ENCODE measurements around the gene KRTAP5-4. TPM values are rescaled to one million over a fixed set of nuclear protein-coding genes. Genes with fewer than 3 reads are reported as not detected.
"Not testable (repeated sequence)": the region's sequence is repeated elsewhere in the genome, so short reads cannot be mapped to it uniquely, and the experiment has no call there.

Gene KRTAP5-4
- total RNA-seq, 1 experiment from 2014 or later = not detected

DNA sequence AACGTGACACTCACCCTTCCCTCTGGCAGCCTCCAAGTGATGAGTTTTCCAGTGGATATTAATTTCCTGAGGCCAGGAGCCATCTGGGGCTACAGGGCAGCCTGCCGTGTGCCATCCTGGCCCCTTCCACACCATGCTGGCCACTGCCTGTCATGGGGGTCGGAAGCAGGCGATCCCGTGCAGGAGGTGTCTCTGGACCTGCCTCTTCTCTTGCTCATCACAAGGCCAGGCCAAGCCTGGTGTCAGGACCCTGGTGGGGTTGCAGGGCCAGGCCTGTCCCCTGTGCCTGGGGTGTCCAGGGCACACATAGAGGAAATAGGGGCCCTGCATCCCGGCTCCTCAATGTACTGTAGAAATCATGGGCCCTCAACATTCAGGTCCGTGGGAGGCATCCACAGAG is 17.2 kb downstream of the KRTAP5-4 start:
- Mint-ChIP-seq H3K27me3 (ENCODE audit: unreplicated experiment) (peaks cover 88% of the 10 kb centered on the region), H3K4me3 (ENCODE audit: low read depth, unreplicated experiment) (no peak overlapping the region), H3K36me3 (ENCODE audit: insufficient read depth, unreplicated experiment) (no peaks in the 10 kb centered on the region), H3K27ac (ENCODE audit: unreplicated experiment) (no peak overlapping the region), H3K9me3 (ENCODE audit: low read depth, unreplicated experiment) (no peaks in the 10 kb centered on the region), H3K4me1 (ENCODE audit: low read depth, unreplicated experiment) (no peaks in the 10 kb centered on the region)
- CTCF ChIA-PET = interaction anchor here (1.1 kb wide), 1 partner anchor 28 kb away, joined by 3 read pairs; no protein-coding TSS in a partner anchor
- no TSS peak for BruUV-seq (replicated peaks)
- DNase-seq = no peak
- TF ChIP-seq, protein P1, sequence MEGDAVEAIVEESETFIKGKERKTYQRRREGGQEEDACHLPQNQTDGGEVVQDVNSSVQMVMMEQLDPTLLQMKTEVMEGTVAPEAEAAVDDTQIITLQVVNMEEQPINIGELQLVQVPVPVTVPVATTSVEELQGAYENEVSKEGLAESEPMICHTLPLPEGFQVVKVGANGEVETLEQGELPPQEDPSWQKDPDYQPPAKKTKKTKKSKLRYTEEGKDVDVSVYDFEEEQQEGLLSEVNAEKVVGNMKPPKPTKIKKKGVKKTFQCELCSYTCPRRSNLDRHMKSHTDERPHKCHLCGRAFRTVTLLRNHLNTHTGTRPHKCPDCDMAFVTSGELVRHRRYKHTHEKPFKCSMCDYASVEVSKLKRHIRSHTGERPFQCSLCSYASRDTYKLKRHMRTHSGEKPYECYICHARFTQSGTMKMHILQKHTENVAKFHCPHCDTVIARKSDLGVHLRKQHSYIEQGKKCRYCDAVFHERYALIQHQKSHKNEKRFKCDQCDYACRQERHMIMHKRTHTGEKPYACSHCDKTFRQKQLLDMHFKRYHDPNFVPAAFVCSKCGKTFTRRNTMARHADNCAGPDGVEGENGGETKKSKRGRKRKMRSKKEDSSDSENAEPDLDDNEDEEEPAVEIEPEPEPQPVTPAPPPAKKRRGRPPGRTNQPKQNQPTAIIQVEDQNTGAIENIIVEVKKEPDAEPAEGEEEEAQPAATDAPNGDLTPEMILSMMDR (IDR thresholded peaks at IDR 0.05; ENCODE audit: unreplicated experiment) = no peak
- intact Hi-C loops (cut with micrococcal nuclease; ENCODE audit: unreplicated experiment) = no loop called here

- H3K4me3 Mint-ChIP-seq (ENCODE audit: low read depth, unreplicated experiment) = no peak overlapping the region
- H3K27ac Mint-ChIP-seq (ENCODE audit: unreplicated experiment) = no peak overlapping the region
- no peaks in the 10 kb centered on the region for H3K4me1 Mint-ChIP-seq (ENCODE audit: low read depth, unreplicated experiment)
- no peaks in the 10 kb centered on the region for H3K9me3 Mint-ChIP-seq (ENCODE audit: low read depth, unreplicated experiment)
- CTCF ChIA-PET = no interaction called here
- peaks cover 88% of the 10 kb centered on the region for H3K27me3 Mint-ChIP-seq (ENCODE audit: unreplicated experiment)
- TF ChIP-seq, protein P1 (IDR thresholded peaks at IDR 0.05; ENCODE audit: unreplicated experiment) = no peak
- H3K36me3 Mint-ChIP-seq (ENCODE audit: insufficient read depth, unreplicated experiment) = no peaks in the 10 kb centered on the region
- BruUV-seq (replicated peaks) = no TSS peak
- intact Hi-C loops (cut with micrococcal nuclease; ENCODE audit: unreplicated experiment) = no loop called here
- no peak for DNase-seq
These were observed 17.8 kb downstream of the KRTAP5-4 start for GRCh38 chr11:1604181-1604580.

- BruUV-seq (replicated peaks) = no TSS peak
- no peak overlapping the region for H3K27ac Mint-ChIP-seq (ENCODE audit: unreplicated experiment)
- peaks cover 88% of the 10 kb centered on the region for H3K27me3 Mint-ChIP-seq (ENCODE audit: unreplicated experiment)
- CTCF ChIA-PET = no interaction called here
- intact Hi-C loops (cut with micrococcal nuclease; ENCODE audit: unreplicated experiment) = no loop called here
- no peaks in the 10 kb centered on the region for H3K4me1 Mint-ChIP-seq (ENCODE audit: low read depth, unreplicated experiment)
- no peak overlapping the region for H3K4me3 Mint-ChIP-seq (ENCODE audit: low read depth, unreplicated experiment)
- no peaks in the 10 kb centered on the region for H3K9me3 Mint-ChIP-seq (ENCODE audit: low read depth, unreplicated experiment)
- DNase-seq = no peak
- TF ChIP-seq, protein P1 (IDR thresholded peaks at IDR 0.05; ENCODE audit: unreplicated experiment) = no peak
- H3K36me3 Mint-ChIP-seq (ENCODE audit: insufficient read depth, unreplicated experiment) = no peaks in the 10 kb centered on the region
These were observed 18.3 kb downstream of the KRTAP5-4 start for GRCh38 chr11:1603629-1604028.

- CTCF ChIA-PET; H3K4me1 Mint-ChIP-seq (ENCODE audit: low read depth, unreplicated experiment); DNase-seq; H3K9me3 Mint-ChIP-seq (ENCODE audit: low read depth, unreplicated experiment); H3K36me3 Mint-ChIP-seq (ENCODE audit: insufficient read depth, unreplicated experiment); intact Hi-C loops (cut with micrococcal nuclease; ENCODE audit: unreplicated experiment); H3K4me3 Mint-ChIP-seq (ENCODE audit: low read depth, unreplicated experiment); BruUV-seq (replicated peaks); H3K27ac Mint-ChIP-seq (ENCODE audit: unreplicated experiment): not testable (repeated sequence)
- peaks cover 88% of the 10 kb centered on the region for H3K27me3 Mint-ChIP-seq (ENCODE audit: unreplicated experiment)
These were observed 20.3 kb downstream of the KRTAP5-4 start for GRCh38 chr11:1601663-1602062.

GRCh38 chr11:1600626-1601025 is 21.3 kb downstream of the KRTAP5-4 start:
- BruUV-seq (replicated peaks) = no TSS peak
- CTCF ChIA-PET = no interaction called here

More at GRCh38 chr11:1600626-1601025, 21.3 kb downstream of the KRTAP5-4 start:
- no peak overlapping the region for H3K27ac Mint-ChIP-seq (ENCODE audit: unreplicated experiment)
- H3K36me3 Mint-ChIP-seq (ENCODE audit: insufficient read depth, unreplicated experiment) = no peaks in the 10 kb centered on the region
- H3K4me3 Mint-ChIP-seq (ENCODE audit: low read depth, unreplicated experiment) = no peak overlapping the region
- H3K9me3 Mint-ChIP-seq (ENCODE audit: low read depth, unreplicated experiment) = no peaks in the 10 kb centered on the region
- no peaks in the 10 kb centered on the region for H3K4me1 Mint-ChIP-seq (ENCODE audit: low read depth, unreplicated experiment)
- intact Hi-C loops (cut with micrococcal nuclease; ENCODE audit: unreplicated experiment) = no loop called here
- H3K27me3 Mint-ChIP-seq (ENCODE audit: unreplicated experiment) = peaks cover 88% of the 10 kb centered on the region
- DNase-seq = no peak
- TF ChIP-seq, protein P1 (IDR thresholded peaks at IDR 0.05; ENCODE audit: unreplicated experiment) = no peak
